Epithelial cell of esophagus (primary cell): ENCODE data around the gene RAET1L.
A peak's percentile ranks its signal among the peaks of the same experiment; 100 is the strongest.
"Not testable (repeated sequence)": the region's sequence is repeated elsewhere in the genome, so short reads cannot be mapped to it uniquely, and the experiment has no call there.

ENCODE experiments used
- DNase-seq: peaks from one replicate; pipeline ENCODE4 v3.0.0; 2010; ENCODE audit warnings: low read depth
- H3K4me3 ChIP-seq: 2 replicates; pipeline ENCODE4 v1.5.1; 2011; ENCODE audit warnings: mild to moderate bottlenecking, low read length, control low read depth
- TF ChIP-seq, protein P1 (sequence below): IDR thresholded peaks from 2 replicates; pipeline ENCODE4 v1.5.1; 2011; ENCODE audit warnings: low read depth, mild to moderate bottlenecking, low read length, control low read depth, inconsistent platforms; ENCODE audit not compliant: insufficient read depth; ENCODE audit errors: missing control alignments

The RAET1L gene, protein sequence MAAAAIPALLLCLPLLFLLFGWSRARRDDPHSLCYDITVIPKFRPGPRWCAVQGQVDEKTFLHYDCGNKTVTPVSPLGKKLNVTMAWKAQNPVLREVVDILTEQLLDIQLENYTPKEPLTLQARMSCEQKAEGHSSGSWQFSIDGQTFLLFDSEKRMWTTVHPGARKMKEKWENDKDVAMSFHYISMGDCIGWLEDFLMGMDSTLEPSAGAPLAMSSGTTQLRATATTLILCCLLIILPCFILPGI

DNA sequence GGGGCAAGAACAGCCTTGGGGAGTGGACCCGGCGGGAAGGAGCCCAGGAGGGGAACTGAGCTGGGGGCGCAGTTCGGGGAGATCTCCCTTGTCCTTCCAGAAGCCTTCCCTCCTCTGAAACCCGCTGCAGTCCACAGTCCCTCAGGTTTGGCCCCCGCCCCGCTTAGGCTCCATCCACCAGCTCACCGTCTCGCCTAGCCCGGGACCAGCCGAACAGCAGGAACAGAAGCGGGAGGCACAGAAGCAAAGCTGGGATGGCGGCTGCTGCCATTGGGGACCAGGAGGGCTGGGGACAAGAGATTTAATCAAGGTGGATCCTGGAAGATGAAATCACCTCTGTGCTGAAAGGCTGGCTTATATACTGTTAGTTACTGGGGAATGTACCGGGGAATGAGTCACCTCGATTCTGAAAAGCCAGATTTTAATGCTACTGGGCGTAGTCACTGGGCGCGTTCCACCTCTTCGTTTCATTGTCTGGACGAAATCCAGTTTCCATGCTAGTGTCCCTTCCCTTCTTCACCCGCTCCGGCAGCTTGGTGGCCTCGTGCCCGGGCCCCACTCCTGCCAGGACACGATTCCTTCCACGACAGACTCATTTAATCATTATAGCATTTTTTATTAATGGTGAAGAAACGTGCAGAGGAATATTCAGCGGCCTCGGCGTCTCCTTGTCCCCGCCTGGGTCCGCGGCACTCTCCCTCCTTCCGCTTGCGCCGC is at the start of gene RAET1L:
Gene RAET1L, minus strand, starts transcription at position 332 of the 717 bp plus-strand sequence. Its CDS starts 61 bp downstream, at position 271.
- TF ChIP-seq, protein P1, sequence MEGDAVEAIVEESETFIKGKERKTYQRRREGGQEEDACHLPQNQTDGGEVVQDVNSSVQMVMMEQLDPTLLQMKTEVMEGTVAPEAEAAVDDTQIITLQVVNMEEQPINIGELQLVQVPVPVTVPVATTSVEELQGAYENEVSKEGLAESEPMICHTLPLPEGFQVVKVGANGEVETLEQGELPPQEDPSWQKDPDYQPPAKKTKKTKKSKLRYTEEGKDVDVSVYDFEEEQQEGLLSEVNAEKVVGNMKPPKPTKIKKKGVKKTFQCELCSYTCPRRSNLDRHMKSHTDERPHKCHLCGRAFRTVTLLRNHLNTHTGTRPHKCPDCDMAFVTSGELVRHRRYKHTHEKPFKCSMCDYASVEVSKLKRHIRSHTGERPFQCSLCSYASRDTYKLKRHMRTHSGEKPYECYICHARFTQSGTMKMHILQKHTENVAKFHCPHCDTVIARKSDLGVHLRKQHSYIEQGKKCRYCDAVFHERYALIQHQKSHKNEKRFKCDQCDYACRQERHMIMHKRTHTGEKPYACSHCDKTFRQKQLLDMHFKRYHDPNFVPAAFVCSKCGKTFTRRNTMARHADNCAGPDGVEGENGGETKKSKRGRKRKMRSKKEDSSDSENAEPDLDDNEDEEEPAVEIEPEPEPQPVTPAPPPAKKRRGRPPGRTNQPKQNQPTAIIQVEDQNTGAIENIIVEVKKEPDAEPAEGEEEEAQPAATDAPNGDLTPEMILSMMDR, result no peak
- peak within 1 kb of the TSS; percentile 48 for H3K4me3 ChIP-seq
- DNase-seq, result peak; percentile 92

DNA sequence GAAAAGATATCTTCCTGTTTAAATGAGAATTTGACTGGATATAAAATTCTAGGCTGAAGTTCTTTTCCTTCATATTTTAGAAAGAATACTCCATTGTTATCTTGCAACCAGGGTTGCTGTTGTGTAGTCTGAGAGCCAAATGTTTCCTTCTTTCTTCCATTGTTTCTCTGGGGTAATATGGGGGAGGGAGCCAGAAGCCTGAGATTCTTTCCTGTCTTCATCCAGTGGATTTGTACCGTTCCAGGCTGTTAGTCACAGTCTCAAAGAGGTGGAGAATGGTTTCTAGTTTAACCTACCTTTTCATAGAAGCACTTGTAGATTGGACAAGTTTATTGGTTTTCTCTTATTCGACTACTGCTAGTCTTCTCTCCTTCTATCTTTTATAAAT is 49.7 kb upstream of the RAET1L start:
- DNase-seq, result no peak
- TF ChIP-seq, protein P1, result no peak
- H3K4me3 ChIP-seq, result no peak overlapping the region

DNA sequence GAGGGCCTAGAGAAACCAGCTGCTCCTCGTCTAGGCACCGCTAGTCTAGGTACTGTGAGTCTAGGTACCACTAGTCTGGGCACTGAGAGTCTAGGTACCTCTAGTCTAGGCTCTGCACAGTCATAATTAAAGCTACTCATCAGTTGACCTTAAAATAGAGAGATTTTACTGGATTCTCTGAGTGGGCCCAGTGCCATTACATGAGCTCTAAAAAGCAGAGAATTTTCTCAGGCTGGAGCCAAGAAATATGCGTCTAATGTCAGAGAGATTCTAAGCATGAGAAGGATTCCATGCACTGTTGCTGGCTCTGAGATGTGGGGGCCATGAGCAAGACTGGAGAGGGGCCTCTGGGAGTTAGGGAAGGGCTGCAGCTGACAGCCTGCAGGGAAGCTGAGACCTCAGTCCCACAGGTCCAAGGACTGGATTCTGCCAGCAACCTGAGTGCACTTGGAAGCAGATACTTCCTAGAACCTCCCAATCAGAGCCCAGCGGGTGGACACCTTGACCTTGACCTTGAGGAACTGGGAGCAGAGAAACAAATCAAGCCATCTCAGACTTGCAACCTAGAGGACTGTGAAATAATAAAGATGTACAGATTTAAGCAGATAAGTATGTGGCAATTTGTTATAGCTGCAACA is 49.2 kb upstream of the RAET1L start:
- not testable (repeated sequence) for DNase-seq, H3K4me3 ChIP-seq

- peak; percentile 85 for DNase-seq
- TF ChIP-seq, protein P1, result no peak
- H3K4me3 ChIP-seq, result no peak overlapping the region
These were observed 46.9 kb upstream of the RAET1L start for GRCh38 chr6:150072201-150072600.

DNA sequence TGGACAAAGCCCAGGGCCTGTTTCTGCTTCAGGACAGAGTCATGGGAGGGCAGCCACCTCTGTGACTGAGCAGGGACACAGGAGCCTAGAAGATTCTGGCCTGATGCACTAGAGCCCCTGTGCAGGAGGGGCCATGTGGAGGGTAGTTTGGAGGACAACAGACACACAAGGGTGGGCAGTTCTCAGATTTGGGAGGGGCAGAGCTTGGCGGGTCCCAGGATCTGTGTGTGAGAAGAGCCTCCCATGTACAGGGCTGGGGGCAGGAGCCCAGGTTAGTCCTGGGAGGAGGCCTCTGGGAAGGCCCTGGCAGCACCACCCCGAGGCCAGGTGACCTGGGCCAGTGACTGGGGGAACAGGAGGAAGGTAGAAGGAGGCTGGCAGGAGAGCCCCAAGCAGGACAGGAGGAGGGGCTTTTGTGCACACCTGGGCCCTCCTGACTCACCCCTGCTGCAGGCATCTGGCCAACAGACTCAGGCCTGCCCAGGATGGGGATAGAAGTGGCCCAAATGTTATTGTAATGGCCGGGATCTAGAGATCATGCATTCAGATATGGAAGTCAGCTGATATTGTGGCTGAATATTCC is 45.0 kb upstream of the RAET1L start:
- TF ChIP-seq, protein P1, result no peak
- H3K4me3 ChIP-seq, result no peak overlapping the region
- DNase-seq, result peak; percentile 66

DNA sequence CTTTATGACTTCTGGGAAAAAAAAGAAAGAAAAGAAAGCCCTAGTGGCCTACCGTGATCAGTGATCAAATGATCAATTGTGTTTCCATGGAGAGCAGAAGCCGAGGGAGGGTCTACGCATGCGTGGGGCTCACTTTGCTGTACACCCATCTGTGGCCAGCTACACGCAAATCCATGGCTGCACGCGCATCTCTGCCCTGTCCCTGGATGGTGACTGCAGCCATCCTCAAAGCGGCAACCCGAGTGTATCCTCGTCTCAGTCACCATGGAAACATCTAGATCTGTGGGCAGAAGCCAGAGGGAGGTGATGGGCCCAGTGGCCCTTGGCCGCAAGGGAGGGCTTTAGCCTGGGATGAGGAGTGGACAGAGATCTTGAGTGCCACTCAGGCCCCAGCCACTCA is 44.4 kb upstream of the RAET1L start:
- no peak for DNase-seq
- no peak overlapping the region for H3K4me3 ChIP-seq
- TF ChIP-seq, protein P1, result no peak
